Lower leg skin (tissue), 4 donors: ENCODE data around the gene NUDT3. TPM values are rescaled to one million over a fixed set of nuclear protein-coding genes. Genes with fewer than 3 reads are reported as not detected.

ENCODE experiments used
- DNase-seq, 2 donors: peaks; one replicate each; pipeline ENCODE4 v3.0.0-alpha.2; 2019; ENCODE audit warnings: low spot score in 2 of 2
- H3K4me3 ChIP-seq: fragments of 200-600 bp; sonication (generic); 2 replicates; pipeline ENCODE4 v1.5.1; 2017; ENCODE audit warnings: mild to moderate bottlenecking, low read depth; ENCODE audit not compliant: poor library complexity, severe bottlenecking
- POLR2A ChIP-seq, 2 donors: fragments of 450-650 bp; IDR thresholded peaks; one replicate each; pipeline ENCODE4 v1.6.1; 2016 to 2017; ENCODE audit warnings: antibody characterized with exemption in 2 of 2, mild to moderate bottlenecking in 1 of 2, moderate library complexity in 1 of 2
- WGBS, 2 donors: methylation state at CpG; one replicate each; pipeline ENCODE4 v1.1.5; 2018; 5-methylcytosine and 5-hydroxymethylcytosine counted together
- intact Hi-C: fragments of 100-400 bp; cut with DNase I; formaldehyde crosslinking; loops from one replicate; pipeline ENCODE4 v1.15.0; 2023; ENCODE audit warnings: low total_unique reads
- total RNA-seq, 4 donors: library from RNA; depleted of rRNA; stranded (reverse); fragments of >200 nt; gene quantifications; one replicate each; pipeline ENCODE4 v1.1.0, GENCODE V29; 2016
- TF ChIP-seq, protein P1 (sequence below), 3 donors: fragments of 450-650 bp; IDR thresholded peaks; one replicate each; pipeline ENCODE4 v1.5.1; 2016; ENCODE audit warnings: antibody characterized with exemption in 3 of 3, mild to moderate bottlenecking in 3 of 3, moderate library complexity in 2 of 3

NUDT3 gene
- total RNA-seq, 4 donors from 2014 or later, result 10.0 to 29.1 (median 19.9) TPM

GRCh38 chr6:34391473-34391785 lies 1.0 kb downstream of the NUDT3 start:
- DNase-seq, result no peak
- 0 to 1% methylated on average over 5 of the region's 5 CpGs for WGBS, 2 donors
- intact Hi-C loops, result no loop called here
- TF ChIP-seq POLR2A (IDR thresholded peaks at IDR 0.05), result no peak
- TF ChIP-seq, protein P1, sequence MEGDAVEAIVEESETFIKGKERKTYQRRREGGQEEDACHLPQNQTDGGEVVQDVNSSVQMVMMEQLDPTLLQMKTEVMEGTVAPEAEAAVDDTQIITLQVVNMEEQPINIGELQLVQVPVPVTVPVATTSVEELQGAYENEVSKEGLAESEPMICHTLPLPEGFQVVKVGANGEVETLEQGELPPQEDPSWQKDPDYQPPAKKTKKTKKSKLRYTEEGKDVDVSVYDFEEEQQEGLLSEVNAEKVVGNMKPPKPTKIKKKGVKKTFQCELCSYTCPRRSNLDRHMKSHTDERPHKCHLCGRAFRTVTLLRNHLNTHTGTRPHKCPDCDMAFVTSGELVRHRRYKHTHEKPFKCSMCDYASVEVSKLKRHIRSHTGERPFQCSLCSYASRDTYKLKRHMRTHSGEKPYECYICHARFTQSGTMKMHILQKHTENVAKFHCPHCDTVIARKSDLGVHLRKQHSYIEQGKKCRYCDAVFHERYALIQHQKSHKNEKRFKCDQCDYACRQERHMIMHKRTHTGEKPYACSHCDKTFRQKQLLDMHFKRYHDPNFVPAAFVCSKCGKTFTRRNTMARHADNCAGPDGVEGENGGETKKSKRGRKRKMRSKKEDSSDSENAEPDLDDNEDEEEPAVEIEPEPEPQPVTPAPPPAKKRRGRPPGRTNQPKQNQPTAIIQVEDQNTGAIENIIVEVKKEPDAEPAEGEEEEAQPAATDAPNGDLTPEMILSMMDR (IDR thresholded peaks at IDR 0.05), result no peak
- H3K4me3 ChIP-seq, result peak overlapping the region; percentile 96

DNA sequence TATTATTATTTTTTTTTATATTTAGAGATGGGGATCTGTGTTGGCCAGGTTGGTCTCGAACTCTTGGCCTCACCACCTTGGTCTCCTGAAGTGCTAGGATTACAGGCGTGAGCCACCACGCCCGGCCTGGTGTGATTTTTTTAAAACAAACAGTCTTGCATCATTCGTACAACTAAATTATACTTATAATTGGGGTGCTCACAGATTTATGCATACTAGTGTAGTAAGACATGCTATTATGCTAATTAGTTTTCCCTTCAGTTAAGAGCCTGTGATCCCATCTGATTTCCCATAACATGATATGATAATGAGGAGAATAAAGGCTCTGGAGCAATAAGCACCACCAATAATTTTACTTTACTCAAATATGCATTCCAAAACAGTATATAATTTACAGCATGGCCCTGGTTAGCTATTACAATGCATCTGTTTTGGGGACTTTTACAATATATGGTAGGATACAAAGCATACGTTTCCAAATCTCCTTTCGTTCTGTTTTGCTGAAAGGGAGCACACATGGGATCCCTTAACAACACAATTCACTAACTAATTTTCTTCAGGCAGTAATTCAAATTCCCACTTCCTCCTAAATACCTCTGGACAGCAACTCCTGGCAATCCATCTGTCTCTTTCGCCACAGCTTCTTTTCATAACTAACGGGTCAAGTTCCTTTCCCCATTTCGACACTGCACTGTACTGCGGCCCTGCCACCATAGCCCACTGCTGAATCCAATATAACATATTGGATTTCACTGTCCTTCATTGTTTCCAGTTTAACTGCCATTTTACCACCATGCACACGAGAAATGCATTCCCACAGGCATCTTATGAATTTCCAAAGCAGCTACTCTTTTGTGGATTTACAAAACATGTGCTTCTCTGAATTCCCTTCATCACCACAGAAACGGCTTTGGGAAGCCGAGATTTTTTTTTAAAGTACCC lies 1.7 kb downstream of the NUDT3 start:
- DNase-seq, result peak; percentile 37 to 55
- intact Hi-C loops, result no loop called here
- H3K4me3 ChIP-seq, result no peak overlapping the region
- 23 to 25% methylated on average over 14 of the region's 14 CpGs for WGBS, 2 donors
- TF ChIP-seq POLR2A (IDR thresholded peaks at IDR 0.05), result no peak
- TF ChIP-seq, protein P1 (IDR thresholded peaks at IDR 0.05), result no peak

- DNase-seq, result no peak
- TF ChIP-seq POLR2A (IDR thresholded peaks at IDR 0.05), result no peak
- TF ChIP-seq, protein P1 (IDR thresholded peaks at IDR 0.05), result no peak
- H3K4me3 ChIP-seq, result no peak overlapping the region
- 78 to 80% methylated on average over 3 of the region's 3 CpGs for WGBS, 2 donors
- intact Hi-C loops, result no loop called here
Observed at GRCh38 chr6:34389034-34389433, 3.4 kb downstream of the NUDT3 start.

DNA sequence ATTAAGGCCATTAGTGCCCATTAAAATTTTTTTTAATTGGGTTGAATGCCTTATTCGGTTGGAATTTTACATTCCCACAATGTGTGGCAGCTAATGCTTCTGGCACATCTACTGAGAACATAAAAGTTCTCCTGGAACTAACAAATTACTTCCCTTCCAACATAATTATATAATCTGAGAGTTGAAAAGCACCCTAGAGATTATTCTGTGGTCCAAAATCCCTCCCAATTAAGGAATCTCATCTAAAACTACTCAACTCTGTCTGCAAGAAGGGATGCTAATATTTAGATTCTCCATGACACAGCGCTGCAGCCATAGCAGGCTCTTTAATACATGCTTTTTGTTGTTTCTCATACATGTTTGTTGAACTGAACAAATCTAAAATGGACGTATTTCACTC lies 4.0 kb downstream of the NUDT3 start:
- 50 to 53% methylated on average over 3 of the region's 3 CpGs for WGBS, 2 donors
- intact Hi-C loops, result no loop called here
- DNase-seq, result no peak
- TF ChIP-seq, protein P1 (IDR thresholded peaks at IDR 0.05), result no peak
- TF ChIP-seq POLR2A (IDR thresholded peaks at IDR 0.05), result no peak
- H3K4me3 ChIP-seq, result no peak overlapping the region

GRCh38 chr6:34386316-34387137 lies 5.9 kb downstream of the NUDT3 start:
- no peak for DNase-seq
- 87 to 94% methylated on average over 4 of the region's 4 CpGs for WGBS, 2 donors
- intact Hi-C loops, result no loop called here
- H3K4me3 ChIP-seq, result no peak overlapping the region
- TF ChIP-seq, protein P1 (IDR thresholded peaks at IDR 0.05), result no peak
- no peak for TF ChIP-seq POLR2A (IDR thresholded peaks at IDR 0.05)
